ENCODE results near the gene RAB9A. TPM values are rescaled to one million over a fixed set of nuclear protein-coding genes. Genes with fewer than 3 reads are reported as not detected.

RAB9A gene
- total and polyA plus RNA-seq, 10 of the 15 experiments (the other 5 are each of a cell fraction or from before 2014, with no cell fraction given) = 42.1 to 142 (median 49.9) TPM

DNA sequence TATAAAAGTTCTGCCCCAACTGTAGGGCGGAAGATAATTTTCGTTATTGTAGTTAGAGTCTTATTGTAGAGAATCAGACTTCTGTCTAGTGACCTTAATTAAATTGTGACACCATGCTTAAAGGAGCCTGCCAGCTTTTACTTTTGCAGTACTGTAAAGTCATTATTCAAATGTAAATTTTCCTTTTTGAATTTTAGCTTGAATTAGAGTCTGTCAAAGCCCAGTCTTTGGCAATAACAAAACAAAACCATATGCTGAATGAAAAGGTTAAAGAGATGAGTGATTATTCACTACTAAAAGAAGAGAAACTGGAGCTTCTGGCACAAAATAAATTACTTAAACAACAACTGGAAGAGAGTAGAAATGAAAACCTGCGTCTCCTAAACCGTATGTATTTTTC lies 67.5 kb downstream of the RAB9A start:
- Histone ChIP-seq H3K4me1 (ENCODE audit: control insufficient read depth, insufficient read depth, low read length) (peaks cover 56% of the 10 kb centered on the region), H3K27me3 (replicated peaks in 1 of 2; ENCODE audit: control insufficient read depth in 2 of 2, insufficient read depth in 2 of 2, low read length in 1 of 2) (no peaks in the 10 kb centered on the region), H3K79me2 (ENCODE audit: control insufficient read depth, insufficient read depth, low read length) (no peaks in the 10 kb centered on the region; the same call in none of the 2 replicates), H4K20me1 (ENCODE audit: control insufficient read depth, insufficient read depth) (no peaks in the 10 kb centered on the region), H3K27ac (ENCODE audit: control insufficient read depth, insufficient read depth) (no peak overlapping the region), H3K4me2 (ENCODE audit: control insufficient read depth, insufficient read depth) (no peak overlapping the region), H3K9me3 (replicated peaks; ENCODE audit: control insufficient read depth, insufficient read depth, low read length) (no peaks in the 10 kb centered on the region), H3K9ac (ENCODE audit: control insufficient read depth, insufficient read depth, low read length) (no peak overlapping the region), H2AFZ (ENCODE audit: control insufficient read depth, low read depth, low read length) (no peak overlapping the region), H3K4me3 (no peak overlapping the region), H3K36me3 (ENCODE audit: control insufficient read depth in 2 of 2, insufficient read depth in 2 of 2, low read length in 1 of 2) (peaks cover 2 to 5% of the 10 kb centered on the region in 2 experiments; a peak in 3 of 4 replicates)
- RAD21 ChIA-PET (ENCODE audit: unreplicated experiment) = interaction anchor here (1.7 to 15.7 kb wide), 2 partner anchors 61 to 97 kb away, joined by 7 to 175 read pairs; no protein-coding TSS in a partner anchor
- CTCF ChIA-PET = interaction anchor here (1.1 to 1.6 kb wide), 2 partner anchors 48 to 63 kb away, joined by 3 read pairs; no protein-coding TSS in a partner anchor
- 88% methylated on average over 4 of the region's 4 CpGs for WGBS (ENCODE audit: insufficient coverage, insufficient replicate concordance, low lambda C conversion rate, missing lambda C conversion rate)
- SMC1A ChIA-PET (ENCODE audit: uncharacterized antibody, unreplicated experiment) = interaction anchor here (0.6 to 3.4 kb wide), 5 partner anchors 10 to 79 kb away, joined by 3 to 24 read pairs (median 5); partner anchors contain the start of genes OFD1 and TRAPPC2
- POLR2A ChIA-PET = interaction anchor here (7.2 kb wide), 1 partner anchor 59 kb away, joined by 31 read pairs; no protein-coding TSS in a partner anchor
- in situ Hi-C loops (cut with MboI) = no loop called here
- FAIRE-seq (no peak), ATAC-seq (no peak), DNase-seq (ENCODE audit: low read depth, low spot score) (no peak)
- intact Hi-C loops (cut with micrococcal nuclease; ENCODE audit: unreplicated experiment) = no loop called here
- no TSS peak for BruUV-seq (replicated peaks)
- TF ChIP-seq CREB1 (IDR thresholded peaks at IDR 0.05; ENCODE audit: low read depth) (no peak), RELA (IDR thresholded peaks at IDR 0.05; ENCODE audit: borderline replicate concordance, partially characterized antibody) (no peak), RELB (IDR thresholded peaks at IDR 0.05; ENCODE audit: low read depth) (no peak), PAX8 (IDR thresholded peaks at IDR 0.05) (no peak), TCF12 (IDR thresholded peaks at IDR 0.05; ENCODE audit: low read depth, low read length) (no peak), FOXM1 (IDR thresholded peaks at IDR 0.05; ENCODE audit: low read depth, low read length) (no peak), SREBF1 (IDR thresholded peaks at IDR 0.05; ENCODE audit: low read length) (no peak), NRF1 (conservative IDR thresholded peaks at IDR 0.05; ENCODE audit: low read depth, low read length) (no peak), NFXL1 (IDR thresholded peaks at IDR 0.05; ENCODE audit: borderline replicate concordance) (no peak), EGR1 (IDR thresholded peaks at IDR 0.05; ENCODE audit: borderline replicate concordance in 1 of 2, low read depth in 2 of 2, low read length in 2 of 2) (no peak), SUZ12 (IDR thresholded peaks at IDR 0.05; ENCODE audit: unreplicated experiment) (no peak), MTA2 (IDR thresholded peaks at IDR 0.05; ENCODE audit: low read depth) (no peak), RAD21 (IDR thresholded peaks at IDR 0.05; ENCODE audit: insufficient read depth, low read depth, low read length) (no peak), RB1 (IDR thresholded peaks at IDR 0.05; ENCODE audit: borderline replicate concordance) (no peak), SMC3 (IDR thresholded peaks at IDR 0.05; ENCODE audit: borderline replicate concordance, low read length) (no peak)
